Measurements from ENCODE around the gene PPP1R2. TPM values are rescaled to one million over a fixed set of nuclear protein-coding genes. Genes with fewer than 3 reads are reported as not detected.
"Not testable (repeated sequence)": the region's sequence is repeated elsewhere in the genome, so short reads cannot be mapped to it uniquely, and the experiment has no call there.

Gene PPP1R2
- 42.2 TPM for polyA plus RNA-seq (2013, experiment 1 of 2; ENCODE audit: insufficient read length)
- polyA plus RNA-seq (2013, experiment 2 of 2; ENCODE audit: insufficient read length): 46.5 TPM

GRCh38 chr3:195542698-195543499, at the start of gene PPP1R2:
Gene PPP1R2, minus strand, starts transcription at chr3:195543325. Its CDS starts 300 bp downstream, at chr3:195543025.
- peak; percentile 94 for DNase-seq

DNA sequence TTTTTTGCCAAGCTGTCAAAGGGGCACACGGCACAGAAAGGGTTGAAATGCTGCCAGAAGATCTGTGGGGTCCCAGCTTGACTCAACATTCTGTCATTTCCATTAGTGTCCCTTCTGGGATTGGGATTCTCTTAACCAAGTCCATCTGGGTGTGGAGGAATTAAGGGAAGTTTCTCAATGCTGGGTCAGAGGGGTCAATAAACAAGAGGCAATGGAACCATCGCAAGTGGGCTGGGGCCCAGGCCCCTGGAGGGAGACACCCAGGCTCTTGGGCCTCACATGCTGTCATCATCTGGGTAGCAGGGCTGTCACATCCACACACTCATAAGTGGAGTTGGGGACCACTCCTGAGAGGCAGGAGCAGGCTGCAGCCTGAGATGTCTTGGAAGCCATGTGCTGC, 48.7 kb upstream of the PPP1R2 start:
- no peak for DNase-seq

- DNase-seq: no peak
Observed at GRCh38 chr3:195591220-195591619, 48.1 kb upstream of the PPP1R2 start.

DNA sequence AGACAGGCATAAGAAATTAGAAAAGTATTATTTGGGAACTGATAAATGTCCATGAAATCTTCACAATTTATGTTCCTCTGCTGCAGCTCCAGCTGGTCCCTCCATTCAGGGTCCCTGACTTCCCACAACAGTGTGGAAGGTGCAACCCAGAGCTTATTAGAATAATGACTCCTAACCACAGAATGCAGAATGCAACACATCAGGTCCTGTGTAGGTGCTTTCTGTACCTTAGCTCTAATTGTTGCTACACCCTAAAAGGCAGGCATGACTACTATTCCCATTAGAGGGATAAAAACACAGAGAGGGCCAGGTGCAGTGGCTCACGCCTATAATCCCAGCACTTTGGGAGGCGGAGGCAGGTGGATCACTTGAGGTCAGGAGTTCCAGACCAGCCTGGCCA, 47.3 kb upstream of the PPP1R2 start:
- DNase-seq: not testable (repeated sequence)

DNA sequence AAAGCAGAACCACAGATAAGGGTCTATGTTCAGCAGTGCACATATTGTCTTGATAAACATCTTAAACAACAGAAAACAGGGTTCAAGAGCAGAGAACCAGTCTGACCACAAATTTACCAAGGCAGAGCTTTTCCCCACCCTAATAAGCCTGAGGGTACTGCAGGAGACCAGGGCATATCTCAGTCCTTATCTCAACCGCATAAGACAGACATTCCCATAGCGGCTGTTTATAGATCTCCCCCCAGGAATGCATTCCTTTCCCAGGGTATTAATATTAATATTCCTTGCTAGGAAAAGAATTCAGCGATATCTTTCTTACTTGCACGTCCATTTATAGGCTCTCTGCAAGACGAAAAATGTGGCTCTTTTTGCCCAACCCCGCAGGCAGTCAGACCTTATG, 46.7 kb upstream of the PPP1R2 start:
- DNase-seq: not testable (repeated sequence)

DNA sequence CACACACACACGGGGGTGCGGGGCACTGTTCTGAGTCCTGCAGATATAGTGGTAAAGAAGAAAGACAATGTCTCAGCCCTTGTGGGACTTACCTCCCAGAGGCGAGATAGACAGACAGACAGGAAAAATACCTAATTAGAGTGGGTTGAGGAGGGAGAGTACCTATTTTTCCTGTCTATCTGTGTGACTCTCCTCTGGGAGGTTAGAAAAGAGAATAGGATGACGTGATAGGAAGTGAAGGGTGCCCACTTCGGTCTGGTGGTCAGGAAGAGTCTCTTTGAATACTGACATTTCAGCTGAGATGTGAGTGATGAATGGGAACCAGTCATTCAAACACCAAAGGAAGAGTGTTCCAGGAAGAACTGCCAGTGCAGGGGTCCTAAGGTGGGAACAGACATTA, 44.7 kb upstream of the PPP1R2 start:
- no peak for DNase-seq

GRCh38 chr3:195587406-195587805, 44.3 kb upstream of the PPP1R2 start:
- DNase-seq: no peak

DNA sequence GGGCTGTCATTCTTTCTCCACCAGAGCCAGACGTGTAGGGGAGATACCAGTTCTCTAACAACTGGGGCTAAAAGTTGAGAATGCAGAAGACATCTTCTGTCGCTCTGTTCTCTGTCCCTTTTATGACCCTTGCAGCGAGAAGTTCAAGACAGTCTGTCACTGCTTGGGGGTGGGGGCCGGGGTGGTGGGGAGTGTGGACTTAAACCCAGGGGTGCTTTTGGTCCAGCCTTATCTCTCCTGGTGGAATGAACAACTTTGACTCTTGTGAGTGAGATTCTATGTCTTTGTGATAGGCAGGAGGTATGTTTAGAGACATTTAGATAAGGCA, 41.4 kb upstream of the PPP1R2 start:
- DNase-seq: no peak

GRCh38 chr3:195583831-195584542, 40.9 kb upstream of the PPP1R2 start, which contains the start of gene APOD:
Gene APOD, minus strand, starts transcription at chr3:195583940. Its CDS starts 4,479 bp downstream, at chr3:195579461.
- peak; percentile 20 for DNase-seq

- DNase-seq: no peak
Observed at GRCh38 chr3:195582947-195583346, 39.8 kb upstream of the PPP1R2 start.

- peak; percentile 62 for DNase-seq
Observed at GRCh38 chr3:195580744-195581443, 37.8 kb upstream of the PPP1R2 start.

- DNase-seq: no peak
Observed at GRCh38 chr3:195579281-195579680, 36.2 kb upstream of the PPP1R2 start.

- no peak for DNase-seq
Observed at GRCh38 chr3:195578565-195578964, 35.4 kb upstream of the PPP1R2 start.

GRCh38 chr3:195577645-195578177, 34.6 kb upstream of the PPP1R2 start:
- no peak for DNase-seq

GRCh38 chr3:195574497-195575304, 31.6 kb upstream of the PPP1R2 start:
- no peak for DNase-seq

DNA sequence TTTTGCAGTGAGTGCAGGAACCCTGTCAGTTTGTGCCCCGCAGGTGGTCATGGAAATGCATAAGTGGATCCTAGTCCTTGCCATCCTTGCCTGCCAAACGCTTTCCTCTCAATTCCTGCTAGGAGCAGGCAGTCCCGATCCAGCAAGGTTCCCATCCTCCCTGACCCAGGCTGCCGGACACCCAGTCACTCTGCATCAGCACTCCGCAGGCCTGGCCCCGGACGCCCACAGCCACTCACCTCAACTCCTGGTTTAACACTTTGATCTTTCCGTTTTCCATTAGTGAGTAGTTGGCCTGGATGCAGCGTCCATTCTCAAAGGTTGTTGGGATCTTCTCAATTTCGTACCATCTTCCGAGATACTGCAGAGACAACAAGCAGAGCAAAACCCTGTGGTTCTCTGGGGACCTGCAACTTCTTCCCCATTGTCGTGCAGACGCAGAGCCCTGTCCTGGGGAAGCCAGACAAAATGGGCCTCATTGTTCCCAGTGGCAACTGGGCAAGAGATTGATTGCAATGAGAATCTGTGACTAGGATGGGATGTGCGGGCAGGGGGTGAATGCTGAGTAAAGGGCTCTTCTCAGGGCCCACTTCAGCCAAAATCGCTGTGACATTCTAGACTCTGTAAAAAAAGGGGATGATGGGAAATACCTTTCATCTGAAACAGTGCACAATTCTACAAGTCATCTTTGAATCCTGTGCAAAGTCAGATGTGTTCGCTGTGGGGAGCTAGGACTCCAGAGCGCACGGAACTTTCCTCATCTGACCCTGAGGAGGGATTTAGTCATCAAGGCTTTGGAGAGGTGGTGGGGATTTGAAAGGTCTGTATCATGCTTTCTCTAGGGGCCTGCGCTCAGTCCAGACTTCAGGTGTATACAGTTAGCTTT, 30.7 kb upstream of the PPP1R2 start:
- DNase-seq: no peak

DNA sequence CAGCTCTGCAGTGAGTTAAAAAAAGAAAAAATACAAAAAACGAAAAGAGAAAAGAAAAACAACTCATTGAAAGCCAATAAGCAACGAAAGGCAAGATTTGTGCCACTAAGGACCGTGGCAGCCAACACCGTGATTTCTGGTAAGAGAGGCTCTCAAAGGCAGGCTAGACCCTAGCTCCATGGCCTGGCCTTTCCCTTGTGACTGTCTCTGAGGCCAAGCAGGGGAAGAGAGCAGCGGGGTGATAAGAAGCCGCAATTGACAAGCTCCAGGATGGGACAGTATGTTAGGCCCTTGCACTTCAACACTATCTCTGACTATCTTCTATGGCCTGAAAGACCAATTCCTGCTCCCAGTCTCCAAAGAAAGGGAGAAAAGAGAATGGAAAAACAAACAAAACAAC, 28.2 kb upstream of the PPP1R2 start:
- no peak for DNase-seq

DNA sequence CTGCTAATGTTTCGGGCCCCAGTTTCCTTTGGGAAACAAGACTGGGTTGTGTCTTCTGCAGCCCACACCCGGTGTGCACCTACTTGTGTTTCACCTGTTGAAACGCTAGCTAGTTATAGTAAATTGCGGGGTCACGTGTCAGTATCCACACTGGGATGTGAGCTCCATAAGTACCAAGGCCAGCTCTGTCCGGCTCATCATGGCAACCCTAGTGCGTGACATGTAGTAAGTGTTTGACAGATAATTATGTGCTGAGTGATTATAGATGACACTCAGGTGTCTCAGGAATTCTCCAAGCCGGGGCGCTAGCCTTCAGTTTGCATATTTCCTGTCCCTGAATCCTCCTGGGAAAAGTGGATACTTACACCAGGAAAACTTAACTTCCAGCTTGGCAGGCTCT, 27.8 kb upstream of the PPP1R2 start:
- no peak for DNase-seq

DNA sequence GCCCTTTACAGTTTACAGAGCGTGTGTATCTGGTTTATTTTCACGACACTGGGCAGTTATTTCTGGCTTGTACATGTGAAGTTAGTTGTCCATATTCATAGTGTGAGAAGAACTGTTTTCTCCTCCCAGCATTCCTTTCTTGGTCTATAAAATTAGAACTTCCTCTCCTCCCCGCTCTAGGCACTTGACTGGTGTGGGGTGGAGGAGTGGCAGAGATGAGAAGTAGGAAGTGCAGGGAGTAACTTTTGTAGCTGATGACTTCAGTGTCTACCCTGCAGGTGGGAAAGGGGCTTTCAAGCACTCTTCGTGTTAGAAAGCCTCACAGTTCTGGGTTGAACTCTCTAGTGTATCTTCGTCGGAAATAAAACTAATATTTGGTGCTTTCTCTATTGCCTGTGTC, 27.2 kb upstream of the PPP1R2 start:
- no peak for DNase-seq

DNA sequence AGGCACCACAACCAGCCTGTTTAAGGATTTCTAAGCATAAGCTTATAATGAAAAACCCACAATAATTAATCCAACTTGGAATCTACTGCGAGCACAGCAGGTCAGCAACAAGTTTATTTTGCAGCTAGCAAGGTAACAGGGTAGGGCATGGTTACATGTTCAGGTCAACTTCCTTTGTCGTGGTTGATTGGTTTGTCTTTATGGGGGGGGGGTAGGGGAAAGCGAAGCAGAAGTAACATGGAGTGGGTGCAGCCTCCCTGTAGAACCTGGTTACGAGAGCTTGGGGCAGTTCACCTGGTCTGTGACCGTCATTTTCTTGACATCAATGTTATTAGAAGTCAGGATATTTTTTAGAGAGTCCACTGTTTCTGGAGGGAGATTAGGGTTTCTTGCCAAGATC, 25.5 kb upstream of the PPP1R2 start:
- DNase-seq: no peak

- DNase-seq: no peak
Observed at GRCh38 chr3:195566797-195567196, 23.7 kb upstream of the PPP1R2 start.
